ENCODE data around the gene CUL5. TPM values are rescaled to one million over a fixed set of nuclear protein-coding genes. Genes with fewer than 3 reads are reported as not detected.
"Not testable (repeated sequence)": the region's sequence is repeated elsewhere in the genome, so short reads cannot be mapped to it uniquely, and the experiment has no call there.

Gene CUL5
- polyA plus RNA-seq, 12 donors = 27.6 to 49.1 (median 35.0) TPM; not detected in 1

DNA sequence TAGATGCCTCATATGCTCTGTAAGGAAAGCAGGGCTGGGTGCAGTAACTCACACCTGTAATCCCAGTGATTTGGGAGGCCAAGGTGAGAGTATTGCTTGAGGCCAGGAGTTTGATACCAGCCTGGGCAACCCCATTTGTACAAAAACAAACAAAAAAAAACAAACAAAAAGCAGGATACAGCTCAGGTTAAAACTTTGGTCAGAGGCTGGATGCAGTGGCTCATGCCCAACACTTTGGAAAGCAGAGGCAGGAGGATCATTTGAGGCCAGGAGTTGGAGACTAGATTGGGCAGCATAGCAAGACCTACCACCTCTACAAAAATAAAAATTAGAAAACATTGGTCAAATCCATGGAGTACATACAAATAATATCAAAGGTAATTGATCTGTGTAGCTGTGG, 7.9 kb downstream of the CUL5 start:
- no peak for DNase-seq

DNA sequence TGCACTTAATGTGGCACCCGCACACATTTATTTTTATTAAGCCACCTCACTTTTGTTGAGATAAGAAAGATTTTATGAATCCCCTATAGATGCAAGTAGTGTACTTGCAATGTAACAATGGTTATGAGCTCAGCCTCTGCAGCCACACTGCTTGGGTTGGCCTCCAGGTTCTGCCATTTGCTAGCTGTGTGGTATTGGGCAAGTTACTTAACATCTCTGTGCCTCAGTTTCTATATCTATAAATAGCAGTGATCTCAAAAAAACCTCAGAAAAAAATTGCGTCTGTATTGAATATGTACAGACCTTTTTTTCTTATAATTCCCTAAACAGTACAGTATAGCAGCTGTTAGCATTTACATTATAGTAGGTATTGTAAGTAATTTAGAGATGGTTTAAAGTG, 10.0 kb downstream of the CUL5 start:
- no peak for DNase-seq

DNA sequence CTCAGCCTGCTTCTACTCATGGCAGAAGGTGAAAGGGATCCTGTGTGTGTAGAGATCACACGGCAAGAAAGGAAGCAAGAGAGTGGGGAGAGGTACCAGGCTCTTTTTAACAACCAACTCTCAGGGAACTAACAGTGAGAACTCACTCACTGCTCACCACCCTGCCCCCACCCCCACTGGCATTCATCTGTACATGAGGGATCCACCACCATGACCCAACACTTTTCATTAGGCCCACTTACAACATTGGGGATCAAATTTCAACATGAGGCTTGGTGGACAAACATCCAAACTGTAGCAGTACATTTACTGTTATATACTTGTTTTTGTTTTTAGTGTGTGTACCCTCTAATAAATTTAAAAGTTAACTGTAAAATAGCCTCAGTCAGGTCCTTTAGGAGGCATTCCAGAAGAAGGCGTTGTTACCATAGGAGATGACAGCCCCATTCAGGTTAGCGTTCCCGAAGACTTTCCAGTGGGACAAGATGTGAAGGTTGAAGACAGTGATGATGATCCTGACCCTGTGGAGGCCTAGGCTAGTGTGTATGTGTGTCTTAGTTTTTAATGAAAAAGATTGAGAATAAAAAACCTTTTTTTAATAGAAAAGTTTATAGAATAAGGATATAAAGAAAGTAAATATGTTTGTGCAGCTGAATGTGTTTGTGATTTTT, 11.3 kb downstream of the CUL5 start:
- DNase-seq = no peak

DNA sequence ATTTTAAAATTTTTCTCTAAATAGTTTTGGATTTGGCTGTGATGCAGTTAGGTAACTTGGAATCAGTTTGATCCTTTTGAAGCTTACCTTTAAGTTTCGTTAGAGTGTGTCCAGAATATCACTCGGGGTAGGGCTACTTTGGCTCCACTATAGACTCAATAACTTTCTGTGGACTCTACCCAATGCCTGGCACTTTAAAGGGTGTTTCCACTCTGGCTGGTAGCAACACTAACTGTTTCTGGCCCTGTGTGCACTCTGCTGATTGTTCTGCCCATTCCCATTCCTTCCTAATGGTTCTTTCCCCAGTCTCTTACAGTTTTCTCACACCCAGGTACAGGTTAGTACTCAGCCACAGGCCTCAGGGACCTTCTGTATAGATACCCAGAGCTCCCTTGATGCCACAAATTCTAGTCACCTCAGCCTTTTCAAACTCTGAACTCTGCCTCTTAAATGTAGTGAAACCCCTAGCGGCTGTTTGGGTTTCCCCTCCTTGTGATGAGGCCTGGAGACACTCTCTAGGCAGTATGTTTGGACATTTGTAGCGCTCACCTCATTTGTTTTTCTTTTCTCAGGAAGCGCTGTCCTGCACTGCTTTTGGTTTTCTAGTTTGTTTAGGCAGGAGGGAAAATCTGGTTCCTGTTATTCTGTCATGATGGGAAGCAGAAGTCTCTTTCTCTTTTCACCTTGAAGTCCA, 16.8 kb downstream of the CUL5 start:
- DNase-seq = no peak

DNA sequence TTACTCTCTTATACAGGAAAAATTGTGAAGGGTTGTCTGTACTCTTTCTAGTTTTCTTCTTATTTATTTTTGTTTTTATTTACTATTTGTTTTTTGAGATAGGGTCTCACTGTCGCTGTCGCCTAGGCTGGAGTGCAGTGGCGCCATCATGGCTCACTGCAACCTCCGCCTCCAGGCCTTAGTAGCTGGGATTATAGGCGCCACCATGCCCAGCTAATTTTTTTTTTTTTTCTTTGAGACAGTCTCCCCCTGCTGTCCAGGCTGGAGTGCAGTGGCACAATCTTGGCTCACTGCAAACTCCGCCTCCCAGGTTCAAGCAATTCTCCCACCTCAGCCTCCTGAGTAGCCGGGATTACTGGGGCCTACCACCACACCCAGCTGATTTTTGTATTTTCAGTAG, 18.4 kb downstream of the CUL5 start:
- no peak for DNase-seq

DNA sequence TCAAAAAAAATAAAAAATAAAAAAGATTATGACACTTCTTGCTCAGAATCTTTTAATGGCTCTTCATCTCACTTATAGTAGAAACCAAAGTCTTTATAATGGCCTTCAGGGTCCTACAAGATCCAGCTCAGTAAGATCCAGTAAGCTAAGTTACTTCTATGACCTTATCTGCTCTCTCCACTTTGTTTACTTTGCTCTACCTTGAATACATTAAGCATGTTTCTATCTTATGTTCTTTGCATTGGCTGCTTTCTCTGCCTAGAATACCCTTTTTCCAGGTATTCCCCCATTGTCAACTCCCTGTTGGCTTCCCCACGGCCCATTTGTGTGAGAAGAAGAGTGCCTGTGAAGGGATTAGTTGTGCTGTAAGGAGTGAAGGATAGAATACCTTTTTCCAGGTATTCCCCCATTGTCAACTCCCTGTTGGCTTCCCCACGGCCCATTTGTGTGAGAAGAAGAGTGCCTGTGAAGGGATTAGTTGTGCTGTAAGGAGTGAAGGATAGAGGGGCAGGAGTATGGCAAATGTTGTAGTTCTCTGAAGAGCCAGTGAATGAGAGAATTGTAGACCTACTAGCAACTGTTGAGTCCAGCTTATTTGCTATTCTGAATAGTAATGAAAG, 20.2 kb downstream of the CUL5 start:
- not testable (repeated sequence) for DNase-seq

DNA sequence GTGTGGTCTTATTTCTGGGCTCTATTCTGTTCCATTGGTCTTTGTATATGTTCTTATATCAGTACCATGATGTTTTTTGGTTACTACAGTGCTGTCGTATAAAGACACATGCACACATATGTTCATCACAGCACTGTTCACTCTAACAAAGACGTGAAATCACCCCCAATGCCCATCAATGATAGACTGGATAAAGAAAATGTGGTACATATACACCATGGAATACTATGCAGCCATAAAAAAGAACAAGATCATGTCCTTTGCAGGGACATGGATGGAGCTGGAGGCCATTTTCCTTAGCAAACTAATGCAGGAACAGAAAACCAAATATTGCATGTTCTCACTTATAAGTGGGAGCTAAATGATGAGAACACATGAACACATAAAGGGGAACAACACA, 22.9 kb downstream of the CUL5 start:
- not testable (repeated sequence) for DNase-seq

DNA sequence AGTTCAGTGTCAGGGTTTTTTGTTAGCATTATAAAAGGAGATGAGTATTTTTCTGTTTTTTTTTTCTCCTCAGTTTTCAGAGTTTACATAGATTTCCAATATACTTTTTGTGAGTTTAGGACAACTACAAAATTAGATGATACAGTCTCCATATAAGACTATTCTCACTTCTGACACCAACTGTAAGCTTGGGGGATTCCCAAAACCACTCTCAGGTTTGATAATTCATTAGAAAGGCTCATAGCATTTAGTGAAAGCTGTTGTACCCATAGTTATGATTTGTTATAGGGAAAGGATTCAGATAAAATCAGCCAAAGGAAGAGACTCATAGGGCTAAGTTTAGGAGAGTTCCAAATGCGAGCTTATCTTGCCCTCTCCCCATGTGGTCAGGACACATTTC, 24.1 kb downstream of the CUL5 start:
- DNase-seq = no peak

DNA sequence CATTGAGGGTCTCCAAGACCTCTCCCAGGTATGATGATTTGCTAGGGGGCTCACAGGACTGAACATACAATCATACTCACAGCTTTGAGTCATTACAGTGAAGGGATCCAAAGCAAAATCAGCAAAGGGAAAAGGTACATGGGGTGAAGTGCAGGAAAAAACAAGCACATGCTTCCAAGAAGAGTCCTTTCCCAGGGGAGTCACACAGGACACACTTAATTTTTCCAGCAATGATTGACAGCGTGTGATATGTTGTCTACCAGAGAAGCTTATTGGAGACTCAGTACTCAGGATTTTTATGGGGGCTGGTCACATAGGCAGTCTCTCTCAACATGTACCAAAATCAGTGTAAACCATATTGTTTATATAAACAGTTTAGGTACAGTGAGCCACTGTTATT, 25.3 kb downstream of the CUL5 start:
- no peak for DNase-seq

DNA sequence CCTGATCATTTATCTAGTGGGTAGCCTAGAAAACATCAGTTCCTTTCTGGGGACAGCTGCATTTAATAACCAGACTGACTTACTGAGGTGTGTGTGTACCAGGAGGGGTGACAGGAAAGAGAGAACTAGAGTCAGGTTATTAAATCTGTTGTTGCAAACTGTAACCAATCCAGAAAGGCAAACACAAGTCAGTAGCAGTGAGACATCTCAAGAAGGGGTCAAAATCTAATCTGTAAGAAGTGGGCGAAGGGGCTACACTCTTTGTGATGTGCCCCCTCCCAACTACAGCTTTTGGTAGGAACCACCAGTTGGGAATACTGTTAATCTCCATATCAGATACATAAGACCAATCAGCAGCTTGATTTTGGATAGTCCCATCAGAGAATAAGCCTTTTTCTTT, 26.3 kb downstream of the CUL5 start:
- DNase-seq = no peak

DNA sequence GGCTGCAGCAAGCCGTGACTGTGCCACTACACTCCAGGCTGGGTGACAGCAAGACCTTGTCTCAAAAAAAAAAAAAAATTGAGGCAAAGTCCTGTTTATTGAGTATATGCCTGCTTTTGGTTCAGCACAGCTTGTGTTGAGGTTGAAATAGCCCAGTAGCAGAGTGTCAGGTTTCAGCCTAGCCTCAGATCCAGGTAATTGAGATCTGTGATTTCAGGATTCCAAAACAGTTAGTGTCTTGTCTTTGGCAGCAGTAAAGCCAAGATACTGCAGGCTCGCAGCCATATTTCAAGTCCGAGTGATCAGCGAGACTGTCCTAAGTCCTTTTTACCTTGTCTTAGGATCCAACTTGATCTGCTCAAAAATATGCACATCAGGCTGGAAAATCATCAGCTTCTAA, 27.0 kb downstream of the CUL5 start:
- no peak for DNase-seq

DNA sequence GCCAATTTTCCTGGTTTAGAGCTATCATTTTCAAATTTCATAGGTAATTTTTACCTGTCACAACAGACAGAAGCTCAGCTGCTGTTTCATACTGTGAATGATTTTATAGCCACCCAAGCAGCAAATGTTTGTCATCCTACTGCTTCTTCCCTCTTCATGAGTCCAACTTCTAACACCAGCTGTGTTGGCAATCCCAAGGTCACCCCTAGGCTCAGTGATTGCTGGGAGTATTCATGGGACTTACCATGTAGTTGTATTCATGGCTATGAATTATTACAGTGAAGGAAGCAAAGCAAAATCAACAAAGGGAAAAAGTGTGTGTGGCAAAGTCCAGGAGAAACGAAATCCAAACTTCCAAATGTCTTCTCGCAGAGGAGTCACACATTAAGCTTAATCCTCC, 28.5 kb downstream of the CUL5 start:
- no peak for DNase-seq

DNA sequence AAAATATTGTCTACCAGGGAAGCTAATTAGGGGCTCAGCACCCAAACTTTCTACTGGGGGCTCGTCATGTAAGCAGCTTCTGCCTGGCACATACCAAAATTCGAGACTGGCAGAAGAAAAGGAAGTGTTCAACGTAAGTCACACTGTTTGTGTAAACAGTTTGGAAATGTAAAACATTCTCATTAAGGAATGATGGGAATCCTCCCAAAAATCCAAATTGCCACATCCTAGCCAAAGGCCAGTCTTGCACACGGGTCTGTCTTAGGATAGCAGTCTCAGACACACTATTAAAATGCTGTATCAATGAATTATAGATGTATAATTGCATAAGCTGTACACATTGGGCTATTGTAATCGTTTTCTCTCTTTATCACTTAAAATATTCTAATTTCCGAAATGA, 28.9 kb downstream of the CUL5 start:
- DNase-seq = no peak

DNA sequence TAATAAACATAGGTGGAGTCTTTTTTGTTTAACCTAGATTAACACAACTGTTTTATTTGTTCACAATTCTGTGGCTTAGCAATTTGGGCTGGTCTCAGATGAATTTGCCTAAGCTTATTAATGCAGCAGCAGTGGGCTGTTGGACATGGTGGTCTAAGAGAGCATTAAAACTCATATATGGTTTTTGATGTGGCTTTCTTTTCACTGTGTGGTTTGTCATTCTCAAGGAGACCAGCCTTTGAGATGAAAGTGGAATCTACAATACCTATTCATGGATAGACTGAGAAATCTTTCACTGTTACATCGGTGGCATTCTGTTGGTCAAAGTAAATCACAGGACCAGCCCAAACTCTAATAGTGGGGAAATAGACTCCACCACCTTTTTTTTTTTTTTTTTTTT, 39.6 kb downstream of the CUL5 start:
- no peak for DNase-seq

DNA sequence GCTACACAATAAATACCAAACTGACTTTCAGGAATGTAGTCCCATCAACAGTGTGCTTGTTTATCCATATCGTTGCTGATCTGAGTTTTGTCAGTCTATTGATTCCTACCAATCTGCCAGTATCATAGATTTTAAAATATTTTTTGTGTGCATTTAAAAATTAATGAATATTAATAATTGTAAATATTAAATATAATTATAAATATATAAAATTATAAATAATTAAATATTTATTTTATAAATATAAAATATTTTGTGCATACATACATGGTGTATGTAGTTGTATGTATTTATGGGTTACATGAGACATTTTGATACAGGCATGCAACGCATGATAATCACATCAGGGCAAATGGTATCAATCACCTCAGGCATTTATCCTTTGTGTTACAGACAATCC, 53.6 kb downstream of the CUL5 start:
- DNase-seq = no peak

DNA sequence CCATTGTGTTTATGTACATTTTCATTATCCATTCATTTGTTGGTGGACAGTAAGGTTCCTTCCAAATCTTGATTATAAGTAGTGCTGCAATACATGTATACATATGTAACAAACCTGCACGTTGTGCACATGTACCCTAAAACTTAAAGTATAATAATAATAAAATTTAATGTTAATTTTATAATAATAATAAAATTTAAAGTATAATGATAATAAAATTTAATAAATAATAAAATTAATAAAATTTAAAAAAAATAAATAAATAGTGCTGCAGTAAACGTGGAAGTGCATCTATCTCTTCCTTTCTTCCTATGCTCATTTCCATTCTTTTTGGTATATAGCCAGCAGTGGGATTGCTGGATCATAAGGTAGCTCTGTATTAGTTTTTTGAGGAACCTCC, 54.7 kb downstream of the CUL5 start:
- DNase-seq = no peak

DNA sequence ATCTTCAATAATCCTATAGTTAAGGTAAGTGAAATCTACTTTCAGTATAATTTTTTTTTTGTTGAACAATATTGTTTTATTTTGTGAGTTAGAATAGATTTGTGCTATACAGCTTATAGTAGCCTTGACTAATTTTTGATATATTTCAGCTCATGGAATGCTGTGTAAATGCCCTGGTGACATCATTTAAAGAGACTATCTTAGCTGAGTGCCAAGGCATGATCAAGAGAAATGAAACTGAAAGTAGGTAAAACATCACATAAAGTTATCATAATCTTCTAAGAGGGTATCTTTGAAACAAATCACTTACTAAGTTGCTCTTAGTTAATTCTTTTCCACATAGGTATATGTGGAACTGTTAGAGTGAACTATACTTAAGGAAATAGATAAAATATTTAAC, 61.2 kb downstream of the CUL5 start:
- no peak for DNase-seq

DNA sequence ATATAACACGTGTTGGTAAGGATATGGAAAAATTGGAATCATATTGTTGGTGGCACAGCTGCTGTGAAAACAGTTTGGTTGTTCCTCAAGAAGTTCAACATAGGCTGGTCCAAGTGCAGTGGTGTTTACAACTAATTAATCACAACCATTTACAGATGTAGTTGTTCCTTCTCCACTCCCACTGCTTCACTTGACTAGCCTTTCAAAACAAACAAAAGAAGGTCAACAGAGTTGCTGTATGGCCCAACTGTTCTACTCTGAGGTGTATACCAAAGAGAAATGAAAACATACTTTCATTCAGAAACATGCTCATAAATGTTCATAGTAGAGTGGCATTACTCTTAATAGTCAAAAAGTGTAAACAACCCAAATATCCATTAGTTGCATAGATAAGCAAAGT, 76.1 kb downstream of the CUL5 start:
- no peak for DNase-seq

DNA sequence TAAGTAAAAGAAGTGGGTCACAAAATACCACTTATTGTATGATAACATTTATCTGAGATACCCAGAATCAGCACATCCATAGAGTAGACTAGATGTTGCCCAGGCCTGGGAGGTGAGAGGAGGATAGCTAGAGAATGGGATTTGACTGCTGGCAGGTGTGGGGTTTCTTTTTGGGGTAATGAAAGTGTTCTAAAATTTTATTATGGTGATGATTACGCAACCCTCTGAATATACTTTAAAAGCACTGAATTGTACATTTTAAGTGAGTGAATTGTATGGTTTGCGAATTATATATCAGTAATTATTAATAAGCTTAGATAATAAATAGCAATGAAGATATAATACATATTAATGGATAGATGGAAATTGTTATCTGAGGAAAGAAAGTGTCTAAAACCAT, 77.0 kb downstream of the CUL5 start:
- DNase-seq = no peak

DNA sequence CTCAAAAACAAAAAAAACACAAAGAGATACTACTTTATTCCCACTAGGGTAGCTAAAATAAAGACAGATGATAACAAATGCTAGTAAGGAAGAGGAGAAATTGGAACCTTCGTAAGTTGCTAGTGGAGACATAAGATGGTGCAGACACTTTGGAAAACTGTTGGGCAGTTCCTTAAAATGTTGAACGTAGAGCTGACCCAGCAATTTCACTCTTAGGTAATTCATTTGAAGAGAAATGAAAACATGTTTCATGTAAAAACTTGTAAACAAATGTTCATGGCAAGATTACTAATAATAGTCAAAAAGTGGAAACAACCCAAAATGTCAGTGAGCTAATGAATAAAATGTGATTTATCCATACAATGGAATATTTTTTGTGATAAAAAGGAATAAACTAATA, 83.4 kb downstream of the CUL5 start:
- no peak for DNase-seq

DNA sequence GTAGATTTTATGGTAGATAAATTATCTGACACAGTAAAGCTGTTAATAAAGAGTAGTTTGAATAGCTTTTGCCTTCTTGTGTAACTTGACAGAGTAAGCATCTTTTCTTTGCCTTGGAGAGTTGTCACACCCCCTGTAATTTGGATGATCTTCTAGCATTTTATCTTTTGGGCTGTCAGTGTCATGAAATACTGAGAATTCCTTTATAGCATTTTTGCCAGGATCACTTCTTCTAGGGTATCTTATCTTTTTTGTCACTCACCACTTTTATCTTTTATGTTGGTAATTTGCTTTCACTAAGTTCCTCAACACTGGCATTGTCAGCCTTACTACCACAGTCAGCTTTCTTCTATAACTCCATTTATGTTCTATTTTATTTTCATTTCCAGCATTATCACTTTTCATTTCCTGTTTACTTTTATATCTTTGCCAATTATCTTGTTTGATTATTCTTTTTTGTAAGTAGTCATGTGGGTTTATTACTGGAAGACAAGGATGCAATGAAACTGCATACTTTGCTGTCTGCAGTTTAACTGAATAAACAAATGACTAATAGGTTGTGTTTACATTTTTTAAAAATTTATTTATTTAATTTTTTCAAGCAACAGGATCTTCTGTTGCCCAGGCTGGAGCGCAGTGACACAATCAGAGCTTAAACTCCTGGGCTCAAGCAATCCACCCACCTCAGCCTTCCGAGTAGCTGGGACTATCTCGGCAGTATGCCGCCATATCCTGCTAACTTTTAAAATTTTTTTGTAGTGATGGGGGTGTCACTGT, 84.6 kb downstream of the CUL5 start:
- DNase-seq = no peak

DNA sequence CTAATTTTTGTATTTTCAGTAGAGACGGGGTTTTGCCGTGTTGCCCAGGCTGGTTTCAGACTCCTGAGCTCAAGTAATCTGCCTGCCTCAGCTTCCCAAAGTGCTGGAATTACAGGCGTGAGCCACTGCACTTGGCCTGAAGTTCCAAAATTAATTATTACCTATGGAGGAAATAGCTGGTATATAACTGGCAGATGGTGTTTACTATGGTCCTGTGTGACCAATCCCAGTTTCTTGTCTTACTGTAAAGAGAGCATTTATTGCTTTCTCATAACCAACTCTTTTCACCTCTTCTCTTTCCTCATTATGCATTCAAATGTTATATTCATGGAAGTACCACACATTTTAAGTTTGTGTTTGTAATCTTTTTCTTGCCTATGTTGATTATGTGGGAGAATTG, 88.5 kb downstream of the CUL5 start:
- no peak for DNase-seq

Data from muscle of arm (tissue), 12 donors.